ENCODE data around the gene ZNF423. TPM values are rescaled to one million over a fixed set of nuclear protein-coding genes. Genes with fewer than 3 reads are reported as not detected.

ZNF423 gene
- total and polyA plus RNA-seq, 9 of the 15 experiments (the other 6 are each of a cell fraction or from before 2014, with no cell fraction given): not detected

DNA sequence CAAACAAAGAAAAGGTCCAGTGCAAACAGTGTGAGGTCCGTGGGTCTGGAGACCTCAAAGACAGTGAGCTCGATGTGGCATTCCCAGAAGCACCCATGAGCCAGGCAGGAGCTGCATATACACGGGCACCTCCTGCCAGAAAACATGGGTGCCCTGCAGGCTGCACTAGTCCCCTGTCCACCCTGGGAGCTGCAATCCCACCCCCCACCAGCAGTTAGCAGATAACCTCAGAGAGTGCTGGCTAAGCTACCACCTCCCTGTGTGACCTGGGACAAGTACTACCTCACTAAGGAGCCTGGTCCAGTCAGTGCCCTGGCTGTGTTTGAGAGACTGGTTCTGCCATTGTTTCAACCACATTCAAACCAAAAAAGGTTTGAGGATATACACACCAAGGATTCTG lies 135.7 kb downstream of the ZNF423 start:
- Histone ChIP-seq H3K27me3 (ENCODE audit: control insufficient read depth in 2 of 2, insufficient read depth in 2 of 2, low read length in 2 of 2) (peaks cover 8 to 25% of the 10 kb centered on the region in 2 experiments), H3K27ac (ENCODE audit: extremely low read depth, low read depth, low read length) (no peak overlapping the region), H3K4me3 (no peak overlapping the region), H3K36me3 (ENCODE audit: control insufficient read depth, insufficient read depth, low read length) (no peaks in the 10 kb centered on the region), H3K9me3 (replicated peaks; ENCODE audit: control insufficient read depth, insufficient read depth, low read depth, low read length) (no peaks in the 10 kb centered on the region), H3K4me1 (replicated peaks in 1 of 2; ENCODE audit: control insufficient read depth in 2 of 2, insufficient read depth in 2 of 2, low read length in 2 of 2) (no peaks in the 10 kb centered on the region; a peak in 1 of 5 replicates), H4K20me1 (replicated peaks; ENCODE audit: control insufficient read depth, insufficient read depth, low read length) (no peaks in the 10 kb centered on the region; the same call in 1 of the 2 replicates), H3K79me2 (ENCODE audit: control insufficient read depth, insufficient read depth, low read length) (no peaks in the 10 kb centered on the region), H3K9me1 (ENCODE audit: control insufficient read depth, insufficient read depth, low read length) (no peaks in the 10 kb centered on the region), H3K9ac (ENCODE audit: insufficient read depth in 1 of 2, low read depth in 2 of 2, low read length in 2 of 2) (no peak overlapping the region), H3K4me2 (ENCODE audit: insufficient read depth, low read length) (no peak overlapping the region), H2AFZ (ENCODE audit: low read depth, low read length) (no peak overlapping the region)
- in situ Hi-C loops (cut with MboI) (no loop called here), intact Hi-C loops (cut with micrococcal nuclease) (no loop called here)
- WGBS (ENCODE audit: insufficient coverage, low coverage, missing lambda C conversion rate): 0% methylated on average over 3 of the region's 3 CpGs
- CTCF ChIA-PET (ENCODE audit: low intra/inter-chr PET ratio): no interaction called here
- ATAC-seq (0 out of 3 replicates have a peak, but pooled peaks have one; percentile 23), DNase-seq (ENCODE audit: extremely low read depth in 1 of 4, low spot score in 3 of 4) (peak in 2 of 4 experiments; percentile 18 to 20), FAIRE-seq (no peak)
- TF ChIP-seq ZNF778 (CRISPR knock-in tag; IDR thresholded peaks at IDR 0.05) (no peak), PTBP1 (IDR thresholded peaks at IDR 0.05; ENCODE audit: low read depth, low read length) (no peak), POLR2G (IDR thresholded peaks at IDR 0.05; ENCODE audit: low read depth, low read length) (no peak), CXXC5 (CRISPR knock-in tag; IDR thresholded peaks at IDR 0.05) (no peak), CREM (IDR thresholded peaks at IDR 0.05; ENCODE audit: low read depth) (no peak), SIN3B (IDR thresholded peaks at IDR 0.05; ENCODE audit: low read depth) (no peak)
- TF ChIP-seq, protein P1, sequence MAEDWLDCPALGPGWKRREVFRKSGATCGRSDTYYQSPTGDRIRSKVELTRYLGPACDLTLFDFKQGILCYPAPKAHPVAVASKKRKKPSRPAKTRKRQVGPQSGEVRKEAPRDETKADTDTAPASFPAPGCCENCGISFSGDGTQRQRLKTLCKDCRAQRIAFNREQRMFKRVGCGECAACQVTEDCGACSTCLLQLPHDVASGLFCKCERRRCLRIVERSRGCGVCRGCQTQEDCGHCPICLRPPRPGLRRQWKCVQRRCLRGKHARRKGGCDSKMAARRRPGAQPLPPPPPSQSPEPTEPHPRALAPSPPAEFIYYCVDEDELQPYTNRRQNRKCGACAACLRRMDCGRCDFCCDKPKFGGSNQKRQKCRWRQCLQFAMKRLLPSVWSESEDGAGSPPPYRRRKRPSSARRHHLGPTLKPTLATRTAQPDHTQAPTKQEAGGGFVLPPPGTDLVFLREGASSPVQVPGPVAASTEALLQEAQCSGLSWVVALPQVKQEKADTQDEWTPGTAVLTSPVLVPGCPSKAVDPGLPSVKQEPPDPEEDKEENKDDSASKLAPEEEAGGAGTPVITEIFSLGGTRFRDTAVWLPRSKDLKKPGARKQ (CRISPR knock-in tag; IDR thresholded peaks at IDR 0.05): no peak
- BruUV-seq (replicated peaks): no TSS peak
- POLR2A ChIA-PET: interaction anchor here (0.7 to 1.0 kb wide), 2 partner anchors 15 to 18 kb away, joined by 3 to 4 read pairs; no protein-coding TSS in a partner anchor
